OCI-LY7 (cell line): ENCODE results near the gene MRPS6. TPM values are rescaled to one million over a fixed set of nuclear protein-coding genes. Genes with fewer than 3 reads are reported as not detected.

Source experiments
- BruUV-seq: library from RNA; stranded (reverse); fragments of 400-500 nt; replicated peaks from 2 replicates; lab custom pipeline; 2021; lab: Mats Ljungman, UMichigan
- CTCF ChIA-PET: fragments of 300-600 bp; sonication (Branson Sonifier 250); formaldehyde crosslinking; loops from one replicate; lab custom pipeline; 2022; ENCODE audit warnings: antibody characterized with exemption; ENCODE audit not compliant: unreplicated experiment; lab: Charles Lee
- POLR2A ChIA-PET: fragments of 300-600 bp; sonication (Branson Sonifier 250); formaldehyde crosslinking; loops from one replicate; lab custom pipeline; 2022; ENCODE audit warnings: antibody characterized with exemption; lab: Charles Lee
- DNase-seq: peaks from one replicate; pipeline ENCODE4 v3.0.0-alpha.2; 2015; ENCODE audit warnings: low spot score
- H2AFZ ChIP-seq: fragments of 200-600 bp; sonication (generic), shearing (Covaris generic); 2 replicates; pipeline ENCODE4 v1.6.1; 2014; ENCODE audit warnings: mild to moderate bottlenecking, antibody characterized with exemption, low read length, moderate library complexity
- H3K27ac ChIP-seq: fragments of 200-600 bp; sonication (generic); 2 replicates; pipeline ENCODE4 v1.5.1; 2014; ENCODE audit warnings: mixed run types, low read depth, mild to moderate bottlenecking, moderate library complexity, low read length, inconsistent platforms; ENCODE audit not compliant: poor library complexity, severe bottlenecking
- H3K36me3 ChIP-seq: fragments of 200-600 bp; sonication (generic); 2 replicates; pipeline ENCODE4 v1.6.1; 2014; ENCODE audit warnings: mild to moderate bottlenecking, antibody characterized with exemption, low read length, moderate library complexity, mixed read lengths; ENCODE audit not compliant: insufficient read depth
- H3K4me1 ChIP-seq: fragments of 200-600 bp; sonication (generic); 2 replicates; pipeline ENCODE4 v1.5.1; 2014; ENCODE audit warnings: mild to moderate bottlenecking, low read length; ENCODE audit not compliant: insufficient read depth, poor library complexity, severe bottlenecking
- H3K4me2 ChIP-seq: fragments of 200-600 bp; sonication (generic); 2 replicates; pipeline ENCODE4 v1.6.1; 2014; ENCODE audit warnings: mild to moderate bottlenecking, low read length
- H3K4me3 ChIP-seq: fragments of 200-600 bp; sonication (generic); 2 replicates; pipeline ENCODE4 v1.5.1; 2014; ENCODE audit warnings: mild to moderate bottlenecking, low read depth, low read length; ENCODE audit not compliant: poor library complexity, severe bottlenecking
- H3K79me2 ChIP-seq: fragments of 200-600 bp; sonication (generic); 2 replicates; pipeline ENCODE4 v1.6.1; 2016; ENCODE audit warnings: low read depth, mild to moderate bottlenecking, low read length, moderate library complexity, mixed read lengths; ENCODE audit not compliant: insufficient read depth
- H3K9me2 ChIP-seq: fragments of 200-600 bp; sonication (generic); 2 replicates; pipeline ENCODE4 v1.6.1; 2016; ENCODE audit warnings: mild to moderate bottlenecking, low read length, mixed read lengths; ENCODE audit not compliant: insufficient read depth
- H3K9me3 ChIP-seq: fragments of 200-600 bp; sonication (generic); 2 replicates; pipeline ENCODE4 v1.6.1; 2014; ENCODE audit warnings: mild to moderate bottlenecking, mixed run types, low read length, mixed read lengths
- H4K20me1 ChIP-seq: fragments of 200-600 bp; sonication (generic); 2 replicates; pipeline ENCODE4 v1.6.1; 2014; ENCODE audit warnings: mild to moderate bottlenecking, antibody characterized with exemption, low read length, moderate library complexity, mixed read lengths; ENCODE audit not compliant: insufficient read depth
- CTCF ChIP-seq: fragments of 200-600 bp; sonication (generic); conservative IDR thresholded peaks from 2 replicates; pipeline ENCODE4 v1.5.1; 2014; ENCODE audit warnings: mild to moderate bottlenecking, antibody characterized with exemption, low read length, moderate library complexity, mixed read lengths
- EZH2phosphoT487 ChIP-seq: fragments of 200-600 bp; sonication (generic); IDR thresholded peaks from 2 replicates; pipeline ENCODE4 v1.6.1; 2018; ENCODE audit warnings: low read depth, borderline replicate concordance, mild to moderate bottlenecking, mixed run types, antibody characterized with exemption, low read length, moderate library complexity, mixed read lengths
- intact Hi-C: fragments of 100-400 bp; cut with micrococcal nuclease; formaldehyde crosslinking; loops from one replicate; pipeline ENCODE4 v1.10.0; 2022; ENCODE audit not compliant: unreplicated experiment
- total RNA-seq, 2 experiments: library from RNA; depleted of rRNA in 1 of 2; stranded (reverse); fragments of >200 nt in 1 of 2; shearing (Covaris generic) in 1 of 2; gene quantifications; 2 replicates each; pipeline ENCODE4 v1.2.3, GENCODE V29; 2014 to 2022

MRPS6 gene
- total RNA-seq, 2 experiments from 2014 or later: 20.9 to 56.1 TPM

GRCh38 chr21:34072145-34073031, 990 bp upstream of the MRPS6 start:
- BruUV-seq: no TSS peak
- H3K36me3 ChIP-seq: peaks cover 31% of the 10 kb centered on the region
- H4K20me1 ChIP-seq: peaks cover 29% of the 10 kb centered on the region
- H3K4me2 ChIP-seq: peak overlapping the region; percentile 61
- ChIA-PET POLR2A (interaction anchor here (1.3 kb wide), 1 partner anchor 15 kb away, joined by 5 read pairs; no protein-coding TSS in a partner anchor), CTCF (no interaction called here)
- H3K79me2 ChIP-seq: peaks cover 33% of the 10 kb centered on the region
- H3K9me2 ChIP-seq: no peaks in the 10 kb centered on the region
- H3K27ac ChIP-seq: no peak overlapping the region
- intact Hi-C loops: loop anchor here (5.0 kb wide), 2 partner anchors 150 to 430 kb away; partner anchors contain the start of genes CRYZL1 and ITSN1
- H3K4me3 ChIP-seq: peak overlapping the region; percentile 62
- peaks cover 36% of the 10 kb centered on the region for H3K4me1 ChIP-seq
- DNase-seq: no peak
- H2AFZ ChIP-seq: peak overlapping the region; percentile 59
- TF ChIP-seq EZH2phosphoT487 (no peak), CTCF (no peak)
- H3K9me3 ChIP-seq: no peaks in the 10 kb centered on the region

- ChIA-PET CTCF (interaction anchor here (0.7 to 0.8 kb wide), 2 partner anchors 17 to 55 kb away, joined by 3 read pairs; no protein-coding TSS in a partner anchor), POLR2A (interaction anchor here (0.6 to 1.3 kb wide), 3 partner anchors 17 to 1131 kb away, joined by 3 to 5 read pairs (median 5); no protein-coding TSS in a partner anchor)
- H3K79me2 ChIP-seq: peaks cover 47% of the 10 kb centered on the region
- peak; percentile 64 for DNase-seq
- no peaks in the 10 kb centered on the region for H3K9me2 ChIP-seq
- H3K27ac ChIP-seq: peak overlapping the region; percentile 43
- peaks cover 35% of the 10 kb centered on the region for H4K20me1 ChIP-seq
- no TSS peak for BruUV-seq
- peaks cover 43% of the 10 kb centered on the region for H3K4me1 ChIP-seq
- intact Hi-C loops: loop anchor here (2.0 to 5.0 kb wide), 3 partner anchors 53 to 432 kb away; partner anchors contain the start of genes CRYZL1 and ITSN1
- H3K9me3 ChIP-seq: no peaks in the 10 kb centered on the region
- TF ChIP-seq EZH2phosphoT487: no peak
- no peak for TF ChIP-seq CTCF
- H2AFZ ChIP-seq: no peak overlapping the region
- H3K4me3 ChIP-seq: peak overlapping the region; percentile 90
- peaks cover 45% of the 10 kb centered on the region for H3K36me3 ChIP-seq
- peak overlapping the region; percentile 99 for H3K4me2 ChIP-seq
Measured at GRCh38 chr21:34073749-34074282, 438 bp downstream of the MRPS6 start.
